GM18520 (cell line): ENCODE data around the gene ZC3H12C.
"Not testable (repeated sequence)": the region's sequence is repeated elsewhere in the genome, so short reads cannot be mapped to it uniquely, and the experiment has no call there.

Source experiments
- ATAC-seq: cut with Tn5 transposase; IDR thresholded peaks from one replicate; pipeline ENCODE4 v1.9.1; 2021; ENCODE audit not compliant: unreplicated experiment

Gene ZC3H12C

DNA sequence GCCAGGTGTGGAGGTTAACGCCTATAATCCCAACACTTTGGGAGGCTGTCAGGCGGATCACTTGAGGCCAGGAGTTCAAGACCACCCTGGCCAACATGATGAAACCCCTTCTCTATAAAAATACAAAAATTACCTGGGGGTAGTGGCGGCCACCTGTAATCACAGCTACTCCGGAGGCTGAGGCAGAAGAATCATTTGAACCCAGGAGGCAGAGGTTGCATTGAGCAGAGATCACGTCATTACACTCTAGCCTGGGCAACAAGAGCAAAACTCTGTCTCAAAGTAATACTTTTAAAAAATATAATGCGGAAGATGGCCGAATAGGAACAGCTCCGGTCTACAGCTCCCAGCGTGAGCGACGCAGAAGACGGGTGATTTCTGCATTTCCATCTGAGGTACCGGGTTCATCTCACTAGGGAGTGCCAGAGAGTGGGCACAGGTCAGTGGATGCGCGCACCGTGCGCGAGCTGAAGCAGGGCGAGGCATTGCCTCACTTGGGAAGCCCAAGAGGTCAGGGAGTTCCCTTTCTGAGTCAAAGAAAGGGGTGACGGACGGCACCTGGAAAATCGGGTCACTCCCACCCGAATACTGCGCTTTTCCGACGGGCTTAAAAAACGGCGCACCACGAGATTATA is 115.6 kb downstream of the ZC3H12C start:
- ATAC-seq: not testable (repeated sequence)

DNA sequence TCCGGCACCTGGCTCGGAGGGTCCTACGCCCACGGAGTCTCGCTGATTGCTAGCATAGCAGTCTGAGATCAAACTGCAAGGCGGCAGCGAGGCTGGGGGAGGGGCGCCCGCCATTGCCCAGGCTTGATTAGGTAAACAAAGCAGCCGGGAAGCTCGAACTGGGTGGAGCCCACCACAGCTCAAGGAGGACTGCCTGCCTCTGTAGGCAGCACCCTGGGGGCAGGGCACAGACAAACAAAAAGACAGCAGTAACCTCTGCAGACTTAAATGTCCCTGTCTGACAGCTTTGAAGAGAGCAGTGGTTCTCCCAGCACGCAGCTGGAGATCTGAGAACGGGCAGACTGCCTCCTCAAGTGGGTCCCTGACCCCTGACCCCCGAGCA is 116.1 kb downstream of the ZC3H12C start:
- ATAC-seq: not testable (repeated sequence)

DNA sequence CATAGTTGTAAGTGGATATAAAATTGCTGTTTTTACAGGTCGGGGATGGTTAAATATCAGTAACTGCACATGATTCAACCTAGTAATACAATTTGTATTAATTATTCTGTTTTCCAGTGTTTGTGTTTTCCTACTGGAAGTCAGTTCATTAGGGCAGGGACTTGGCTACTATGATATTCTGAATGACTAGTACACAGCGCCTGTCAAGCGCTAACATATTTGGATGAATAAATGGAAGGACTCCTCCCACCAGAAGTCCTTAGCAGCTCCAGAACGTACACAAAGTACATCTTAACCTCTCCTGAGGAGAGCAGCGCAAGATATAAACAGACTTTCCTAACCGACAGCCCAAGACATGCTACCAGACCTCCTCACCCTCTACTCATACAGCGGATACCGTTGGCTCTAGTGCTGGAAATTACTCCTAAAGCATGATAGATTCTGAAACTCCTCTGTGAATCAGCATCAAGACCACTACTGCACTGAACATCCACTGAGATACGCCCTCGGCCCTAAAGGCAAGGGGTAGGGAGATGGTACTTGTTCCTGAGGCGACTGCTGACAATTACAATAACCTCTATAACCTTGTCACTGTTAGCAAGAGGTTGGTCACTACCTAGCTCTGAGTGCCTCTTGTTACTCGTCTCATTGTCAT is 124.2 kb downstream of the ZC3H12C start:
- ATAC-seq: no peak

DNA sequence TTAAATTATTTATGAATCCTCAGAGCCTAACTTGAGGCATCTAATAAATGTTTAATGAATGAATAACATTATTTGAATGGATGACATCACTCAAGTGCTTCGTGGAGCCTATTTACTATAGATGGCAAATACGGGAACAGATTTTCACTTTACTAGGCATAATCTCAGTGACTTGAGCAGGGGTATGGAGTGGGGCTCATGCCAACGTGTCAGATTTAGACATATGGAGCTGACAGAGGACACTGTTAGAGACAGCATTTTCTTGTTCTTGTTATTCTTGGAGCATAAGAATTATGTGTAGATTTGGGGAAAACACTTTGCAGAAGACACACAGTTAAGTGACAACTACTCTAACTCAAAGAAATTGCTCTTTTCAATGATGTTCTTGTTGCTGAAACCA is 124.7 kb downstream of the ZC3H12C start:
- no peak for ATAC-seq

DNA sequence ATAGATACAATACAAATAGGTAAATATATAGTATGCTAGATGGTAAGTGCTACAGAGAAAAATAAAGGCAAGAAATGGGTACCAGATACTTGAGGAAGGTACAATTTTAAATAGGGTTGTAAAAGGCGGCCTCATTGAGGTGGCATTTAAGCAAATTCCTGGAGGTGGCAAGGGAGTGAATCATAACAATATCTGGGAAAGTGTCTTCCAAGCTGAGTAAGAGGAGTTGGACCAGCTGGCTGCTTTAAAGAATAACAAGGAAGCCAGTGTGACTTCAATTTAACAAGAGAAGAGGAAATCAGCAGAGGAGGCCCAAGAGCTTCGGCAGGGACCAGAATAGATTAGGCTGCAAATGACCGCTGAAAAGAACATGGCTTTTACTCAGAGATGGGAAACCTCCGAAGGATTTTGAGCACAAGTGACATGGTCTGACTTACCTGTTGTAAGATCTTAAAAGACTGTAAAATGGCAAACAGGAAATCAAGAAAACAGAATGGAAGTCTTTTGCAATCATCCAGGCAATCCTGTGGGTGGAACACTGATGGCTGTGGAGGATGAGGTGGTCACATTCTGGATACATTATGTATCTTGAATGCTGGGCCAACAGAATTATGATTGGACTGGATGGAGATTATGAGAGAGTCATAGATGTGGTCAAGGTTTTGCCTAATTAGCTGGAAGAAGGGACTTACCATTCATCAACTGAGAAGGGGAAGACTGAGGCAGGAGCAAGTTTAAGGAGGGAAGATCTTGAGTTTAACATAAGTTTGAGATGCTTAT is 126.0 kb downstream of the ZC3H12C start:
- ATAC-seq: no peak
